NOMO-1 treated with dmso at 0.1 percent for 144 hours (cell line): Measurements from ENCODE around the gene SHC3.

Experiments used
- DNase-seq: peaks from one replicate; lab custom pipeline; 2025; ENCODE audit not compliant: unreplicated experiment; lab: John Stamatoyannopoulos, UW

Gene SHC3

GRCh38 chr9:88990041-88990728, 188.4 kb downstream of the SHC3 start:
- DNase-seq, result no peak

- peak; percentile 19 for DNase-seq
These were observed 189.6 kb downstream of the SHC3 start for GRCh38 chr9:88988796-88989641.

GRCh38 chr9:88987661-88988060, 191.0 kb downstream of the SHC3 start:
- DNase-seq, result no peak

- no peak for DNase-seq
These were observed 191.8 kb downstream of the SHC3 start for GRCh38 chr9:88986776-88987175.

GRCh38 chr9:88985616-88986015, 193.0 kb downstream of the SHC3 start:
- no peak for DNase-seq

- DNase-seq, result no peak
These were observed 194.1 kb downstream of the SHC3 start for GRCh38 chr9:88984543-88984883.

GRCh38 chr9:88983865-88984542, 194.6 kb downstream of the SHC3 start:
- DNase-seq, result no peak

- no peak for DNase-seq
These were observed 197.8 kb downstream of the SHC3 start for GRCh38 chr9:88980740-88981203.

- DNase-seq, result no peak
These were observed 198.8 kb downstream of the SHC3 start for GRCh38 chr9:88979791-88980190.

- DNase-seq, result no peak
These were observed 199.6 kb downstream of the SHC3 start for GRCh38 chr9:88979021-88979420.

- DNase-seq, result no peak
These were observed 200.6 kb downstream of the SHC3 start for GRCh38 chr9:88978034-88978433.

GRCh38 chr9:88976890-88977257, 201.7 kb downstream of the SHC3 start:
- DNase-seq, result no peak

- no peak for DNase-seq
These were observed 202.4 kb downstream of the SHC3 start for GRCh38 chr9:88975966-88976889.

GRCh38 chr9:88974641-88975040, 204.0 kb downstream of the SHC3 start:
- no peak for DNase-seq

GRCh38 chr9:88973281-88974045, 205.2 kb downstream of the SHC3 start:
- no peak for DNase-seq

GRCh38 chr9:88972401-88972800, 206.2 kb downstream of the SHC3 start:
- no peak for DNase-seq

- DNase-seq, result no peak
These were observed 207.3 kb downstream of the SHC3 start for GRCh38 chr9:88971131-88971960.

- no peak for DNase-seq
These were observed 208.8 kb downstream of the SHC3 start for GRCh38 chr9:88969646-88970373.

- no peak for DNase-seq
These were observed 209.8 kb downstream of the SHC3 start for GRCh38 chr9:88968799-88969198.
